VCaP (cell line): ENCODE data around the gene TBCE.
"Not testable (repeated sequence)": the region's sequence is repeated elsewhere in the genome, so short reads cannot be mapped to it uniquely, and the experiment has no call there.

Experiments used
- H3K27ac ChIP-seq: fragments of 450-650 bp; 2 replicates; pipeline ENCODE4 v1.5.1; 2017
- CTCF ChIP-seq: fragments of 450-650 bp; conservative IDR thresholded peaks from 2 replicates; pipeline ENCODE4 v1.5.1; 2017; ENCODE audit warnings: mild to moderate bottlenecking, moderate library complexity

TBCE gene

GRCh38 chr1:235448616-235449015 is 81.4 kb downstream of the TBCE start:
- no peak overlapping the region for H3K27ac ChIP-seq
- no peak for TF ChIP-seq CTCF

GRCh38 chr1:235450433-235450832 is 83.2 kb downstream of the TBCE start:
- no peak for TF ChIP-seq CTCF

GRCh38 chr1:235450886-235451483 is 83.8 kb downstream of the TBCE start:
- no peak for TF ChIP-seq CTCF

More at GRCh38 chr1:235450433-235450832, 83.2 kb downstream of the TBCE start:
- no peak overlapping the region for H3K27ac ChIP-seq

GRCh38 chr1:235454021-235454420 is 86.8 kb downstream of the TBCE start:
- TF ChIP-seq CTCF: no peak
- H3K27ac ChIP-seq: no peak overlapping the region

More at GRCh38 chr1:235450886-235451483, 83.8 kb downstream of the TBCE start:
- H3K27ac ChIP-seq: no peak overlapping the region

GRCh38 chr1:235455097-235455496 is 87.9 kb downstream of the TBCE start:
- no peak overlapping the region for H3K27ac ChIP-seq
- no peak for TF ChIP-seq CTCF

- H3K27ac ChIP-seq: no peak overlapping the region
- no peak for TF ChIP-seq CTCF
Observed at GRCh38 chr1:235455823-235456222, 88.6 kb downstream of the TBCE start.

- H3K27ac ChIP-seq: not testable (repeated sequence)
Observed at GRCh38 chr1:235457856-235458255, 90.6 kb downstream of the TBCE start.

- TF ChIP-seq CTCF: no peak
- no peak overlapping the region for H3K27ac ChIP-seq
Observed at GRCh38 chr1:235460770-235461169, 93.5 kb downstream of the TBCE start.
